Measurements from ENCODE around the gene TPM3. TPM values are rescaled to one million over a fixed set of nuclear protein-coding genes. Genes with fewer than 3 reads are reported as not detected.

TPM3 gene
- total and polyA plus RNA-seq, 2 donors (not counting 1 experiment from before 2014, with no cell fraction given) = 186 to 300 TPM

DNA sequence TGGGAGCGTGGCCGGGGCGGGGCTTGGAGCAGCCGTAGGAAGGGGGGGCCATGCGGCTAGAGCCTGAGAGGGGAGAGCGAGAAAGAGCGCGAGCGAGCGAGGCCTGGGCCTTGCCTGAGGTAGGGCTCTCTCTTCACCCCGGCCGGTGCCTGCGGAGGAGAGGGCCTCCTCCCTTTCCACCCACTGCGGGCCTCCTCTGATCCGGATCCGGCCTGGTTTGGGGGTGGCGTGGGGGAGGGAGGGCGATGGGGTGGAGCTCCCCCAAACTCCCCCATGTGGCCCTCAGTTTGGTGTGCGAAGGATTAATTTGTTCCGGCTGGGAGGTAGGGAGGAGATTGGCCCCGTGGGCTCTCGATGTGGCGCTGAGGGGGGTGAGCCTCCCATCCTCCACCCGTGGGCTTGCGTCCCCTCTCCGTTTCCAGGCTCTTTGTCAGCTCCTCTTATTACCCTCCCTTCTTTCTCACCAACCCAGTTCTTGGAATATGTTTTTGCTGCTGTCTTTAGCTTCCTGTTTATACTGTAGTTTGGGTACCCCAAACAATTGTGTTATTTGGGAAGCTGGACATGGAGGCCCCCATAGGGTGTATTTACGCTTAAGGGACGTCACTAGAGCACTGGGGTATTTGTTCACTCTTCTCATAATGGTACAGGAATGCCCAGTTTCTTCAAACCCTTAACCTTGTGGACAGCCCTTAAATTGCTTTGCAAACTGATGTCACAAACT is 29.5 kb upstream of the TPM3 start:
- Mint-ChIP-seq H3K4me3 (peak overlapping the region; percentile 97), H3K4me1 (peaks cover 73% of the 10 kb centered on the region), H3K9me3 (ENCODE audit: insufficient read depth) (no peaks in the 10 kb centered on the region), H3K27me3 (no peaks in the 10 kb centered on the region), H3K27ac (peak overlapping the region; percentile 97)
- peak overlapping the region; percentile 94 for H3K9ac ChIP-seq (ENCODE audit: low read length)
- peak overlapping the region; percentile 66 to 96 (median 77) for H3K4me3 ChIP-seq (ENCODE audit: control extremely low read depth in 1 of 5, extremely low read depth in 1 of 5, insufficient read depth in 1 of 5, low read depth in 2 of 5, low read length in 4 of 5)
- H2AFZ ChIP-seq (ENCODE audit: insufficient read depth, low read depth, low read length, poor library complexity, severe bottlenecking) = peak overlapping the region; percentile 59
- ChIA-PET POLR2A (interaction anchor here (0.8 to 2.3 kb wide), 4 partner anchors 22 to 275 kb away, joined by 3 to 12 read pairs (median 8); partner anchors contain the start of genes DENND4B and RPS27), CTCF (interaction anchor here (0.6 to 3.4 kb wide), 2 partner anchors 24 to 50 kb away, joined by 3 to 10 read pairs; no protein-coding TSS in a partner anchor)
- peaks cover 24% of the 10 kb centered on the region for H4K20me1 ChIP-seq (ENCODE audit: control insufficient read depth, insufficient read depth, low read length, poor library complexity, severe bottlenecking)
- no peaks in the 10 kb centered on the region for H3K9me3 ChIP-seq (ENCODE audit: control extremely low read depth in 1 of 3, control insufficient read depth in 2 of 3, insufficient read depth in 1 of 3, low read length in 2 of 3)
- peaks cover 95% of the 10 kb centered on the region for H3K79me2 ChIP-seq (ENCODE audit: control insufficient read depth, insufficient read depth, low read length)
- ATAC-seq (ENCODE audit: low read depth) (peak; percentile 25), DNase-seq (peak; percentile 87)
- WGBS (ENCODE audit: insufficient coverage) = 0% methylated on average over 4 of the region's 28 CpGs
- intact Hi-C loops (cut with micrococcal nuclease) = loop anchor here (2.0 kb wide), 1 partner anchor 299 kb away; the partner anchor contains the start of gene GATAD2B
- peaks cover 34 to 39% of the 10 kb centered on the region in 2 donors for H3K4me1 ChIP-seq (ENCODE audit: control insufficient read depth in 2 of 2, insufficient read depth in 2 of 2, low read length in 2 of 2)
- H3K27me3 ChIP-seq (replicated peaks in 1 of 4; ENCODE audit: control extremely low read depth in 1 of 4, control insufficient read depth in 3 of 4, insufficient read depth in 4 of 4, low read length in 3 of 4) = no peaks in the 10 kb centered on the region
- peaks cover 1 to 29% of the 10 kb centered on the region in 2 experiments for H3K36me3 ChIP-seq (replicated peaks in 1 of 2; ENCODE audit: control extremely low read depth in 1 of 2, control insufficient read depth in 1 of 2, extremely low read depth in 1 of 2, insufficient read depth in 2 of 2, low read length in 1 of 2)
- peak overlapping the region; percentile 98 to 100 for H3K27ac ChIP-seq (ENCODE audit: low read length in 2 of 2)
- TF ChIP-seq EZH2 (IDR thresholded peaks at IDR 0.05; ENCODE audit: borderline replicate concordance, insufficient read depth, low read depth, low read length, poor library complexity, severe bottlenecking) = no peak
- TF ChIP-seq, protein P1, sequence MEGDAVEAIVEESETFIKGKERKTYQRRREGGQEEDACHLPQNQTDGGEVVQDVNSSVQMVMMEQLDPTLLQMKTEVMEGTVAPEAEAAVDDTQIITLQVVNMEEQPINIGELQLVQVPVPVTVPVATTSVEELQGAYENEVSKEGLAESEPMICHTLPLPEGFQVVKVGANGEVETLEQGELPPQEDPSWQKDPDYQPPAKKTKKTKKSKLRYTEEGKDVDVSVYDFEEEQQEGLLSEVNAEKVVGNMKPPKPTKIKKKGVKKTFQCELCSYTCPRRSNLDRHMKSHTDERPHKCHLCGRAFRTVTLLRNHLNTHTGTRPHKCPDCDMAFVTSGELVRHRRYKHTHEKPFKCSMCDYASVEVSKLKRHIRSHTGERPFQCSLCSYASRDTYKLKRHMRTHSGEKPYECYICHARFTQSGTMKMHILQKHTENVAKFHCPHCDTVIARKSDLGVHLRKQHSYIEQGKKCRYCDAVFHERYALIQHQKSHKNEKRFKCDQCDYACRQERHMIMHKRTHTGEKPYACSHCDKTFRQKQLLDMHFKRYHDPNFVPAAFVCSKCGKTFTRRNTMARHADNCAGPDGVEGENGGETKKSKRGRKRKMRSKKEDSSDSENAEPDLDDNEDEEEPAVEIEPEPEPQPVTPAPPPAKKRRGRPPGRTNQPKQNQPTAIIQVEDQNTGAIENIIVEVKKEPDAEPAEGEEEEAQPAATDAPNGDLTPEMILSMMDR (IDR thresholded peaks at IDR 0.05) = no peak
- peak overlapping the region; percentile 86 for H3K4me2 ChIP-seq (replicated peaks; ENCODE audit: low read depth, low read length, poor library complexity, severe bottlenecking)

DNA sequence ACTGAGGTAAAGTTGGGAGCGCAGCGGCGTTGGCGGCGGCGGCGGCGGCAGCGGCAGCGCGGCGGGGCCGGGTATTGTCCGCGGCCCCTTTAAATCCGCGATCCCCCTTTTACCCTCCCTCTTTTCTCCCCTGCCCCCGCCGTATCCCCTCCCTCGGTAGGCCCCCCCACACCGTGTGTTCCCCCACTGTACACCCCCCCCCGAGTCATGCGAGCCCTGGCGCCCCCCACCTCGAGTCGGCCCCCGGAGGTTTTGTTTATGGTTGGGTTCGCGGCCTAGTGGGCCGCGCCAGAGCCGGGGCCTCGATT is 29.0 kb upstream of the TPM3 start:
- Histone ChIP-seq H3K9me3 (ENCODE audit: control extremely low read depth in 1 of 3, control insufficient read depth in 2 of 3, insufficient read depth in 1 of 3, low read length in 2 of 3) (no peaks in the 10 kb centered on the region), H3K79me2 (ENCODE audit: control insufficient read depth, insufficient read depth, low read length) (peaks cover 95% of the 10 kb centered on the region), H3K27ac (ENCODE audit: low read length in 2 of 2) (peak overlapping the region; percentile 98 to 100), H4K20me1 (ENCODE audit: control insufficient read depth, insufficient read depth, low read length, poor library complexity, severe bottlenecking) (peaks cover 28% of the 10 kb centered on the region), H3K4me2 (replicated peaks; ENCODE audit: low read depth, low read length, poor library complexity, severe bottlenecking) (peak overlapping the region; percentile 86), H3K4me3 (ENCODE audit: control extremely low read depth in 1 of 5, extremely low read depth in 1 of 5, insufficient read depth in 1 of 5, low read depth in 2 of 5, low read length in 4 of 5) (peak overlapping the region in 4 of 5 experiments; percentile 66 to 96 (median 83)), H3K36me3 (replicated peaks in 1 of 2; ENCODE audit: control extremely low read depth in 1 of 2, control insufficient read depth in 1 of 2, extremely low read depth in 1 of 2, insufficient read depth in 2 of 2, low read length in 1 of 2) (peaks cover 1 to 26% of the 10 kb centered on the region in 2 experiments), H3K4me1 (ENCODE audit: control insufficient read depth in 2 of 2, insufficient read depth in 2 of 2, low read length in 2 of 2) (peaks cover 34 to 39% of the 10 kb centered on the region in 2 donors), H3K9ac (ENCODE audit: low read length) (peak overlapping the region; percentile 94), H3K27me3 (replicated peaks in 1 of 4; ENCODE audit: control extremely low read depth in 1 of 4, control insufficient read depth in 3 of 4, insufficient read depth in 4 of 4, low read length in 3 of 4) (no peaks in the 10 kb centered on the region), H2AFZ (ENCODE audit: insufficient read depth, low read depth, low read length, poor library complexity, severe bottlenecking) (peak overlapping the region; percentile 59)
- intact Hi-C loops (cut with micrococcal nuclease) = loop anchor here (1.0 to 2.0 kb wide), 5 partner anchors 38 to 298 kb away; partner anchors contain the start of genes DENND4B, GATAD2B and HAX1
- peak overlapping the region; percentile 97 for H3K4me3 Mint-ChIP-seq
- ChIA-PET POLR2A (interaction anchor here (0.7 to 2.3 kb wide), 9 partner anchors 21 to 715 kb away, joined by 3 to 12 read pairs (median 3); partner anchors contain the start of genes DENND4B, PMVK and RPS27), CTCF (interaction anchor here (0.6 to 3.4 kb wide), 3 partner anchors 21 to 51 kb away, joined by 3 to 14 read pairs (median 10); no protein-coding TSS in a partner anchor)
- H3K27me3 Mint-ChIP-seq = no peaks in the 10 kb centered on the region
- TF ChIP-seq, protein P1 (IDR thresholded peaks at IDR 0.05) = no peak
- no peak for TF ChIP-seq EZH2 (IDR thresholded peaks at IDR 0.05; ENCODE audit: borderline replicate concordance, insufficient read depth, low read depth, low read length, poor library complexity, severe bottlenecking)
- ATAC-seq (ENCODE audit: low read depth) (peak; percentile 29), DNase-seq (no peak)
- H3K4me1 Mint-ChIP-seq = peaks cover 70% of the 10 kb centered on the region
- under 1% methylated on average over 23 of the region's 33 CpGs for whole genome bisulfite sequencing (ENCODE audit: insufficient coverage)
- H3K9me3 Mint-ChIP-seq (ENCODE audit: insufficient read depth) = no peaks in the 10 kb centered on the region
- H3K27ac Mint-ChIP-seq = peak overlapping the region; percentile 97
